Parathyroid adenoma (tissue), 2 donors: Measurements from ENCODE around the gene HOXD11.

ENCODE experiments used
- H2AFZ ChIP-seq: fragments of 300-600 bp; sonication (generic); one replicate; pipeline ENCODE4 v1.7.0; 2017; ENCODE audit warnings: antibody characterized with exemption, mild to moderate bottlenecking
- H3K27ac ChIP-seq: fragments of 300-600 bp; sonication (generic); one replicate; pipeline ENCODE4 v1.7.0; 2017
- H3K27me3 ChIP-seq: fragments of 300-600 bp; sonication (generic); one replicate; pipeline ENCODE4 v1.7.0; 2017; ENCODE audit warnings: low read length; ENCODE audit not compliant: control insufficient read depth, insufficient read depth
- H3K36me3 ChIP-seq: fragments of 300-600 bp; sonication (generic); one replicate; pipeline ENCODE4 v1.7.0; 2017; ENCODE audit warnings: low read length; ENCODE audit not compliant: control insufficient read depth, insufficient read depth
- H3K4me1 ChIP-seq: fragments of 300-600 bp; sonication (generic); one replicate; pipeline ENCODE4 v1.7.0; 2017; ENCODE audit warnings: control low read depth
- H3K4me2 ChIP-seq: fragments of 300-600 bp; sonication (generic); one replicate; pipeline ENCODE4 v1.7.0; 2017; ENCODE audit warnings: low read length
- H3K4me3 ChIP-seq: fragments of 300-600 bp; sonication (generic); one replicate; pipeline ENCODE4 v1.7.0; 2017; ENCODE audit warnings: low read depth, low read length
- H3K79me2 ChIP-seq: fragments of 300-600 bp; sonication (generic); one replicate; pipeline ENCODE4 v1.7.0; 2017; ENCODE audit warnings: control low read depth
- H3K9ac ChIP-seq: fragments of 300-600 bp; sonication (generic); one replicate; pipeline ENCODE4 v1.7.0; 2017; ENCODE audit warnings: mild to moderate bottlenecking
- H3K9me3 ChIP-seq: fragments of 300-600 bp; sonication (generic); one replicate; pipeline ENCODE4 v1.7.0; 2017; ENCODE audit warnings: low read length; ENCODE audit not compliant: control insufficient read depth
- CTCF ChIP-seq: fragments of 300-600 bp; sonication (generic); IDR thresholded peaks from one replicate; pipeline ENCODE4 v1.7.0; 2017; ENCODE audit warnings: antibody characterized with exemption, mild to moderate bottlenecking
- donor health status: primary hyperparathyroidism.

HOXD11 gene

GRCh38 chr2:176158186-176158591, 51.1 kb downstream of the HOXD11 start:
- no peak for TF ChIP-seq CTCF
- H3K4me1 ChIP-seq: no peaks in the 10 kb centered on the region
- H3K79me2 ChIP-seq: no peaks in the 10 kb centered on the region
- H3K36me3 ChIP-seq: no peaks in the 10 kb centered on the region
- no peak overlapping the region for H3K9ac ChIP-seq
- H3K4me2 ChIP-seq: no peak overlapping the region
- H3K9me3 ChIP-seq: no peaks in the 10 kb centered on the region
- no peak overlapping the region for H3K27ac ChIP-seq
- H2AFZ ChIP-seq: no peak overlapping the region
- peaks cover 27% of the 10 kb centered on the region for H3K27me3 ChIP-seq
- no peak overlapping the region for H3K4me3 ChIP-seq

- Histone ChIP-seq H3K27me3 (peaks cover 32% of the 10 kb centered on the region), H3K36me3 (peaks cover 3% of the 10 kb centered on the region), H3K9ac (no peak overlapping the region), H3K9me3 (no peaks in the 10 kb centered on the region), H3K4me1 (no peaks in the 10 kb centered on the region), H3K4me3 (no peak overlapping the region), H3K79me2 (no peaks in the 10 kb centered on the region), H3K4me2 (no peak overlapping the region), H3K27ac (no peak overlapping the region), H2AFZ (no peak overlapping the region)
- TF ChIP-seq CTCF: no peak
These were observed 52.0 kb downstream of the HOXD11 start for GRCh38 chr2:176158855-176159662.
